SU-DHL-6 (cell line): ENCODE data around the gene RGS13.

ENCODE experiments used
- EZH2phosphoT487 ChIP-seq: fragments of 200-600 bp; sonication (generic), shearing (Covaris generic); conservative IDR thresholded peaks from 2 replicates; pipeline ENCODE4 v1.6.1; 2018; ENCODE audit warnings: mild to moderate bottlenecking, antibody characterized with exemption, low read length, moderate library complexity, mixed read lengths
- TF ChIP-seq, protein P1 (sequence below): fragments of 200-600 bp; sonication (generic); IDR thresholded peaks from one replicate; pipeline ENCODE4 v1.5.1; 2017; ENCODE audit warnings: antibody characterized with exemption, mild to moderate bottlenecking, low read length, moderate library complexity; ENCODE audit not compliant: insufficient read depth, poor library complexity, severe bottlenecking

DNA sequence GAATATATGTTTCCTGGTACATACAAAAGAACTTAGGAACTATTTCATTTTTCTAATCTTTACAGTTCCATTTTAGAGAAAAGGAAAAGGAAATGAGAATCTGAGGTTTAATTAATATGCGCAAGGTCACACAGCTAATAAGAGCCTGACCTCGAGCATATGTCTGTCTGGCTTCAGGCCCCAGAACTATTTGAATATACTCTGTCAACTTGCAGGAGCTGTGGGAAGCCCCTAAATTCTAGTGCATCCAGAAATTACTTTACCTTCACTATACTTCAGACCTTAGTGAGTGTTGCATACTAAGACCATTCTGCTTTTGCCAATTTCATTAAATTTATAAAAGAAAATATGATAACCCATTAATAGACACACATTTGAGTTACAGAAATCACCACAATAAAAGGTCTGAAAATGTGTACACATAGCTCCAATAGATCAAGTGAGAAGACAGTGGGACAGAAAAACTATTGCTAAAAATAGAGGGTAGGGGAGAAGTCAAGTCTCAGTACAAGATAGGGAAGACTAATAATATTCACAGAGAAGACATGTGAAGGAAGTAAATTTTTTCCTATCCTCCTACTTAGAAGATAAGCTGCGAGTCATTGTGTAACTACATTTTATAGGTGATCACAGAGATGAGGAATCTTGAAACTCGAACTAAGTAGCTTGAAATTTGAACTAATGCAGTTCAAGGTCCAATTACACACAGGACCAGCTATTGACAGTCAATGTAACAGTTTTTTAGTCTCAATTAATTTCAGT is 3.8 kb downstream of the RGS13 start:
- TF ChIP-seq, protein P1, sequence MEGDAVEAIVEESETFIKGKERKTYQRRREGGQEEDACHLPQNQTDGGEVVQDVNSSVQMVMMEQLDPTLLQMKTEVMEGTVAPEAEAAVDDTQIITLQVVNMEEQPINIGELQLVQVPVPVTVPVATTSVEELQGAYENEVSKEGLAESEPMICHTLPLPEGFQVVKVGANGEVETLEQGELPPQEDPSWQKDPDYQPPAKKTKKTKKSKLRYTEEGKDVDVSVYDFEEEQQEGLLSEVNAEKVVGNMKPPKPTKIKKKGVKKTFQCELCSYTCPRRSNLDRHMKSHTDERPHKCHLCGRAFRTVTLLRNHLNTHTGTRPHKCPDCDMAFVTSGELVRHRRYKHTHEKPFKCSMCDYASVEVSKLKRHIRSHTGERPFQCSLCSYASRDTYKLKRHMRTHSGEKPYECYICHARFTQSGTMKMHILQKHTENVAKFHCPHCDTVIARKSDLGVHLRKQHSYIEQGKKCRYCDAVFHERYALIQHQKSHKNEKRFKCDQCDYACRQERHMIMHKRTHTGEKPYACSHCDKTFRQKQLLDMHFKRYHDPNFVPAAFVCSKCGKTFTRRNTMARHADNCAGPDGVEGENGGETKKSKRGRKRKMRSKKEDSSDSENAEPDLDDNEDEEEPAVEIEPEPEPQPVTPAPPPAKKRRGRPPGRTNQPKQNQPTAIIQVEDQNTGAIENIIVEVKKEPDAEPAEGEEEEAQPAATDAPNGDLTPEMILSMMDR: no peak
- TF ChIP-seq EZH2phosphoT487: no peak
